K562 (cell line): ENCODE measurements around the gene NACC1. TPM values are rescaled to one million over a fixed set of nuclear protein-coding genes. Genes with fewer than 3 reads are reported as not detected.

ENCODE experiments used
- EHMT2 ChIP-seq: fragments of 450-650 bp; IDR thresholded peaks from 2 replicates; pipeline ENCODE4 v1.6.1; 2018; ENCODE audit warnings: antibody characterized with exemption
- GATAD2B ChIP-seq: fragments of 450-650 bp; IDR thresholded peaks from 2 replicates; pipeline ENCODE4 v1.6.1; 2017; ENCODE audit warnings: mild to moderate bottlenecking, borderline replicate concordance
- HSF4 ChIP-seq: fragments of 250-450 bp; sonication (Bioruptor Pico); IDR thresholded peaks from 2 replicates; pipeline ENCODE4 v2.1.2; 2022; ENCODE audit warnings: mild to moderate bottlenecking, moderate library complexity, borderline replicate concordance
- KAT8 ChIP-seq: fragments of 450-650 bp; IDR thresholded peaks from 2 replicates; pipeline ENCODE4 v1.6.1; 2016; ENCODE audit warnings: low read depth, mild to moderate bottlenecking
- LEF1 ChIP-seq: fragments of 450-650 bp; IDR thresholded peaks from 2 replicates; pipeline ENCODE4 v1.6.1; 2016; ENCODE audit warnings: mild to moderate bottlenecking
- MXI1 ChIP-seq: IDR thresholded peaks from 2 replicates; pipeline ENCODE4 v1.6.1; 2011; ENCODE audit warnings: low read depth, mild to moderate bottlenecking, improper control_type of control experiment, low read length
- RCOR1 ChIP-seq, 2 experiments: IDR thresholded peaks; 2 replicates each; pipeline ENCODE4 v1.6.1; 2012; ENCODE audit warnings: low read depth in 2 of 2, low read length in 2 of 2, borderline replicate concordance in 1 of 2, improper control_type of control experiment in 1 of 2
- SMARCE1 ChIP-seq: fragments of 450-650 bp; IDR thresholded peaks from 2 replicates; pipeline ENCODE4 v1.7.1; 2016; ENCODE audit warnings: mild to moderate bottlenecking
- TSC22D4 ChIP-seq: fragments of 450-650 bp; IDR thresholded peaks from 2 replicates; pipeline ENCODE4 v1.6.1; 2016; ENCODE audit warnings: missing genetic modification characterization, missing biosample characterization, control low read depth
- U2AF1 ChIP-seq: fragments of 200-400 bp; formaldehyde crosslinking; optimal IDR thresholded peaks from 2 replicates; pipeline ENCODE3; 2017; ENCODE audit warnings: mild to moderate bottlenecking, low read depth, low read length, moderate library complexity
- ZNF282 ChIP-seq: sonication (generic); formaldehyde crosslinking; IDR thresholded peaks from 2 replicates; pipeline ENCODE4 v1.8.1; 2023; ENCODE audit warnings: missing genetic modification reagents
- ZNF77 ChIP-seq: fragments of 250-450 bp; sonication (Bioruptor Pico); IDR thresholded peaks from 2 replicates; pipeline ENCODE4 v1.5.0; 2020
- polyA plus RNA-seq, 8 experiments: library from polyadenylated mRNA; depleted of rRNA in 4 of 8; stranded (reverse) in 5 of 8; unstranded in 3 of 8; fragments of >200 nt; fragmentation: Nextera tagmentation in 2 of 8; fragmentation: Illumina TruSeq in 1 of 8; extraction: Ambion mirVana in 2 of 8; extraction: Trizol in 1 of 8; gene quantifications; 2 replicates each; pipeline versions ENCODE4 v1.2.1 to v1.2.3, GENCODE V29; 2011 to 2014; ENCODE audit warnings: inconsistent platforms in 1 of 8, missing spikeins in 1 of 8
- total RNA-seq, 7 experiments: library from RNA; depleted of rRNA in 6 of 7; stranded (reverse); fragments of >200 nt in 6 of 7; fragmentation: Illumina TruSeq in 2 of 7; extraction: Trizol in 2 of 7; gene quantifications; 2 replicates each; pipeline versions ENCODE4 v1.2.1 to v1.2.3, GENCODE V29; 2011 to 2021; ENCODE audit warnings: low replicate concordance in 1 of 7
- TF ChIP-seq, protein P1 (sequence below): sonication (generic); formaldehyde crosslinking; IDR thresholded peaks from 2 replicates; pipeline ENCODE4 v1.8.1; 2023; ENCODE audit warnings: mild to moderate bottlenecking, missing genetic modification reagents
- TF ChIP-seq, protein P2 (sequence below): fragments of 250-450 bp; sonication (Bioruptor Pico); IDR thresholded peaks from 2 replicates; pipeline ENCODE4 v1.8.0; 2021; ENCODE audit warnings: borderline replicate concordance, mild to moderate bottlenecking, moderate library complexity; ENCODE audit not compliant: poor library complexity, severe bottlenecking
- TF ChIP-seq, protein P3 (sequence below): fragments of 450-650 bp; formaldehyde crosslinking; IDR thresholded peaks from 2 replicates; pipeline ENCODE4 v1.4.0; 2020; ENCODE audit warnings: mild to moderate bottlenecking, moderate library complexity
- TF ChIP-seq, protein P4 (sequence below): fragments of 250-450 bp; sonication (Bioruptor Pico); IDR thresholded peaks from 2 replicates; pipeline ENCODE4 v1.8.0; 2022; ENCODE audit warnings: inconsistent platforms
- TF ChIP-seq, protein P5 (sequence below): sonication (generic); formaldehyde crosslinking; IDR thresholded peaks from 2 replicates; pipeline ENCODE4 v1.8.0; 2022; ENCODE audit warnings: missing genetic modification reagents, mild to moderate bottlenecking, moderate library complexity, borderline replicate concordance
- TF ChIP-seq, protein P6 (sequence below): fragments of 250-450 bp; sonication (Bioruptor Pico); IDR thresholded peaks from 2 replicates; pipeline ENCODE4 v1.4.0; 2020; ENCODE audit warnings: mild to moderate bottlenecking, moderate library complexity

Gene NACC1
- total and polyA plus RNA-seq, 9 of the 15 experiments (the other 6 are each of a cell fraction or from before 2014, with no cell fraction given) = 0.04 to 96.6 (median 25.8) TPM

DNA sequence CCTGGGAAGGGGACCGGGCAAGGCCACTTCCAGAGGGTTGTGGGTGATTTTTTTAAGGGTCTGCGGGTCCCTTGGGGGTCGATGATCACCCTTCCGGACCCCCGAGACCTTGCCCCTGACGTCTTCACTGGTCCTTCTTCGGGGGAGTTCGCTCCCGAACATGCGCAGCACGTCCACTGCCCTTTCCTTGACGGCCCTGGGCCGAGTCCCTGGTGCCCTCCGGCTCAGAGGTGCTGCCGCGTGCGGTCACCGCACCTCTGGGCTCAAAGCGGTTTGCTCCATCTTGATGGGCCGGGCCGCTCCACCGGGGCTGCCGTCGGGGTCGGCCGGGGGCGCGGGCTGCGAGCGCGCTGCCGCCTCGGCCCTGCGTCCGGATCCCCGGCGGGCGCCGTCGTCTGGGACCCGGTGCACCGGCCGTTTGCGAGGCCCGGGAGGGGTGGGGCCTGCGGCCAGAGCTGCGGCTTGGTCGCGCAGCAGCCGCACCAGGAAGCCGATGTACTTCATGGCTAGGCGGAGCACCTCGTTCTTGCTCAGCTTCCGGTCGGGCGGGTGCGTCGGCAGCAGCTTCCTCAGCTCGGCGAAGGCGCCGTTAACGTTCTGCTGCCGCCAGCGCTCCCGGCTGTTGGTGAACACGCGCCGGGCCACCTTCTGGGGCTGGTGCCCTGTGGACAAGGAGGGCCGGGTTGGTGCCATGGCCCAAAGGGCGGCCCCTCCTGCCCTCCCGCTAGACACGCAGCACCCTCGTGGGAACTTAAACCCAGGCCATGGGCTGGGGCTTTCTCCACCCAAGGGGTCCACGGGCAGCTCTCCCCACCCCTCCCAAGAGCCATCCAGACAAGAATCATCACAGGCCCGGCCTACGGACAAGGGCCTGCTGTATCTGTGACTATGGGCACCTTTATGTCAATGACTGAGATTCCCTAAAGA is 18.7 kb upstream of the NACC1 start (continued):
- TF ChIP-seq, protein P1, sequence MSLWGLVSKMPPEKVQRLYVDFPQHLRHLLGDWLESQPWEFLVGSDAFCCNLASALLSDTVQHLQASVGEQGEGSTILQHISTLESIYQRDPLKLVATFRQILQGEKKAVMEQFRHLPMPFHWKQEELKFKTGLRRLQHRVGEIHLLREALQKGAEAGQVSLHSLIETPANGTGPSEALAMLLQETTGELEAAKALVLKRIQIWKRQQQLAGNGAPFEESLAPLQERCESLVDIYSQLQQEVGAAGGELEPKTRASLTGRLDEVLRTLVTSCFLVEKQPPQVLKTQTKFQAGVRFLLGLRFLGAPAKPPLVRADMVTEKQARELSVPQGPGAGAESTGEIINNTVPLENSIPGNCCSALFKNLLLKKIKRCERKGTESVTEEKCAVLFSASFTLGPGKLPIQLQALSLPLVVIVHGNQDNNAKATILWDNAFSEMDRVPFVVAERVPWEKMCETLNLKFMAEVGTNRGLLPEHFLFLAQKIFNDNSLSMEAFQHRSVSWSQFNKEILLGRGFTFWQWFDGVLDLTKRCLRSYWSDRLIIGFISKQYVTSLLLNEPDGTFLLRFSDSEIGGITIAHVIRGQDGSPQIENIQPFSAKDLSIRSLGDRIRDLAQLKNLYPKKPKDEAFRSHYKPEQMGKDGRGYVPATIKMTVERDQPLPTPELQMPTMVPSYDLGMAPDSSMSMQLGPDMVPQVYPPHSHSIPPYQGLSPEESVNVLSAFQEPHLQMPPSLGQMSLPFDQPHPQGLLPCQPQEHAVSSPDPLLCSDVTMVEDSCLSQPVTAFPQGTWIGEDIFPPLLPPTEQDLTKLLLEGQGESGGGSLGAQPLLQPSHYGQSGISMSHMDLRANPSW (CRISPR knock-in tag) = no peak
- TF ChIP-seq, protein P2, sequence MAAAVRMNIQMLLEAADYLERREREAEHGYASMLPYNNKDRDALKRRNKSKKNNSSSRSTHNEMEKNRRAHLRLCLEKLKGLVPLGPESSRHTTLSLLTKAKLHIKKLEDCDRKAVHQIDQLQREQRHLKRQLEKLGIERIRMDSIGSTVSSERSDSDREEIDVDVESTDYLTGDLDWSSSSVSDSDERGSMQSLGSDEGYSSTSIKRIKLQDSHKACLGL (CRISPR knock-in tag) = no peak
- TF ChIP-seq ZNF77 (CRISPR knock-in tag) (no peak), RCOR1 (IDR thresholded peaks at IDR 0.05; ENCODE audit: borderline replicate concordance in 1 of 2, low read depth in 2 of 2, low read length in 2 of 2) (no peak), SMARCE1 (no peak), GATAD2B (peak; percentile 80), U2AF1 (no peak), HSF4 (CRISPR knock-in tag) (peak; percentile 46; the same call in 1 of the 2 replicates), LEF1 (no peak), MXI1 (no peak), EHMT2 (no peak), KAT8 (no peak), TSC22D4 (tag) (no peak), ZNF282 (peak; percentile 72; the same call in 1 of the 2 replicates)
- TF ChIP-seq, protein P3, sequence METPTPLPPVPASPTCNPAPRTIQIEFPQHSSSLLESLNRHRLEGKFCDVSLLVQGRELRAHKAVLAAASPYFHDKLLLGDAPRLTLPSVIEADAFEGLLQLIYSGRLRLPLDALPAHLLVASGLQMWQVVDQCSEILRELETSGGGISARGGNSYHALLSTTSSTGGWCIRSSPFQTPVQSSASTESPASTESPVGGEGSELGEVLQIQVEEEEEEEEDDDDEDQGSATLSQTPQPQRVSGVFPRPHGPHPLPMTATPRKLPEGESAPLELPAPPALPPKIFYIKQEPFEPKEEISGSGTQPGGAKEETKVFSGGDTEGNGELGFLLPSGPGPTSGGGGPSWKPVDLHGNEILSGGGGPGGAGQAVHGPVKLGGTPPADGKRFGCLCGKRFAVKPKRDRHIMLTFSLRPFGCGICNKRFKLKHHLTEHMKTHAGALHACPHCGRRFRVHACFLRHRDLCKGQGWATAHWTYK = peak; percentile 70; the same call in 1 of the 2 replicates
- TF ChIP-seq, protein P4, sequence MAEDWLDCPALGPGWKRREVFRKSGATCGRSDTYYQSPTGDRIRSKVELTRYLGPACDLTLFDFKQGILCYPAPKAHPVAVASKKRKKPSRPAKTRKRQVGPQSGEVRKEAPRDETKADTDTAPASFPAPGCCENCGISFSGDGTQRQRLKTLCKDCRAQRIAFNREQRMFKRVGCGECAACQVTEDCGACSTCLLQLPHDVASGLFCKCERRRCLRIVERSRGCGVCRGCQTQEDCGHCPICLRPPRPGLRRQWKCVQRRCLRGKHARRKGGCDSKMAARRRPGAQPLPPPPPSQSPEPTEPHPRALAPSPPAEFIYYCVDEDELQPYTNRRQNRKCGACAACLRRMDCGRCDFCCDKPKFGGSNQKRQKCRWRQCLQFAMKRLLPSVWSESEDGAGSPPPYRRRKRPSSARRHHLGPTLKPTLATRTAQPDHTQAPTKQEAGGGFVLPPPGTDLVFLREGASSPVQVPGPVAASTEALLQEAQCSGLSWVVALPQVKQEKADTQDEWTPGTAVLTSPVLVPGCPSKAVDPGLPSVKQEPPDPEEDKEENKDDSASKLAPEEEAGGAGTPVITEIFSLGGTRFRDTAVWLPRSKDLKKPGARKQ (CRISPR knock-in tag) = no peak
- TF ChIP-seq, protein P5, sequence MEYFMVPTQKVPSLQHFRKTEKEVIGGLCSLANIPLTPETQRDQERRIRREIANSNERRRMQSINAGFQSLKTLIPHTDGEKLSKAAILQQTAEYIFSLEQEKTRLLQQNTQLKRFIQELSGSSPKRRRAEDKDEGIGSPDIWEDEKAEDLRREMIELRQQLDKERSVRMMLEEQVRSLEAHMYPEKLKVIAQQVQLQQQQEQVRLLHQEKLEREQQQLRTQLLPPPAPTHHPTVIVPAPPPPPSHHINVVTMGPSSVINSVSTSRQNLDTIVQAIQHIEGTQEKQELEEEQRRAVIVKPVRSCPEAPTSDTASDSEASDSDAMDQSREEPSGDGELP (CRISPR knock-in tag) = 0 out of 2 replicates have a peak, but pooled peaks have one; percentile 20
- TF ChIP-seq, protein P6, sequence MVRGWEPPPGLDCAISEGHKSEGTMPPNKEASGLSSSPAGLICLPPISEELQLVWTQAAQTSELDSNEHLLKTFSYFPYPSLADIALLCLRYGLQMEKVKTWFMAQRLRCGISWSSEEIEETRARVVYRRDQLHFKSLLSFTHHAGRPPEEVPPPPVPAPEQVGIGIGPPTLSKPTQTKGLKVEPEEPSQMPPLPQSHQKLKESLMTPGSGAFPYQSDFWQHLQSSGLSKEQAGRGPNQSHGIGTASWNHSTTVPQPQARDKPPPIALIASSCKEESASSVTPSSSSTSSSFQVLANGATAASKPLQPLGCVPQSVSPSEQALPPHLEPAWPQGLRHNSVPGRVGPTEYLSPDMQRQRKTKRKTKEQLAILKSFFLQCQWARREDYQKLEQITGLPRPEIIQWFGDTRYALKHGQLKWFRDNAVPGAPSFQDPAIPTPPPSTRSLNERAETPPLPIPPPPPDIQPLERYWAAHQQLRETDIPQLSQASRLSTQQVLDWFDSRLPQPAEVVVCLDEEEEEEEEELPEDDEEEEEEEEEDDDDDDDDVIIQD (CRISPR knock-in tag) = no peak
